Forelimb muscle (tissue), 1 donor: ENCODE data around the gene NAGS. TPM values are rescaled to one million over a fixed set of nuclear protein-coding genes. Genes with fewer than 3 reads are reported as not detected.
"Not testable (repeated sequence)": the region's sequence is repeated elsewhere in the genome, so short reads cannot be mapped to it uniquely, and the experiment has no call there.

ENCODE experiments used
- DNase-seq: peaks from one replicate; pipeline ENCODE4 v3.0.0-alpha.2; 2013; ENCODE audit warnings: low read depth
- polyA plus RNA-seq: library from polyadenylated mRNA; unstranded; fragments of 120-200 nt; gene quantifications from one replicate; pipeline ENCODE4 v1.2.1, GENCODE V29; 2013; ENCODE audit not compliant: insufficient read length

NAGS gene
- polyA plus RNA-seq: 0.48 TPM

GRCh38 chr17:44004077-44004760, at the start of gene NAGS:
Gene NAGS (plus strand): TSS chr17:44004622. CDS start chr17:44004664, 42 bp downstream.
- no peak for DNase-seq

DNA sequence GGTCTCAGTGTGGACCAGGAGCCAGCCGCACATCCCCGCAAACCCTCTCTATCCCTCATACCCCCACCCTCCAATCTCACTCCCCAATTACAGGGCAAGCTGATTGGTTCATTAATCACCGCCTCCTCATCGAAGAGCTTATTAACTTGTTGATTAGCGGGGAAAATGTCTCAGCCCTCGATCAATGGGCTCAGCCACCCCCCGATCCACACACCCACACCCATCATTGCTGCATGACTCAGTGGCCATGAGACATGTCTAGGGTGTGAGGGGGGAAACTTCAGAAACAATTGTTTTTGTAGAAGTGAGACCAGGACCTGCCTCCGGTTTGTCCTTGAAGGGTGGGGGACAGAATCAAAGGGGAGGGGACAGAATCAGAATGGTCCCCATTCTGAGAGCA, 48.2 kb upstream of the NAGS start:
- no peak for DNase-seq

DNA sequence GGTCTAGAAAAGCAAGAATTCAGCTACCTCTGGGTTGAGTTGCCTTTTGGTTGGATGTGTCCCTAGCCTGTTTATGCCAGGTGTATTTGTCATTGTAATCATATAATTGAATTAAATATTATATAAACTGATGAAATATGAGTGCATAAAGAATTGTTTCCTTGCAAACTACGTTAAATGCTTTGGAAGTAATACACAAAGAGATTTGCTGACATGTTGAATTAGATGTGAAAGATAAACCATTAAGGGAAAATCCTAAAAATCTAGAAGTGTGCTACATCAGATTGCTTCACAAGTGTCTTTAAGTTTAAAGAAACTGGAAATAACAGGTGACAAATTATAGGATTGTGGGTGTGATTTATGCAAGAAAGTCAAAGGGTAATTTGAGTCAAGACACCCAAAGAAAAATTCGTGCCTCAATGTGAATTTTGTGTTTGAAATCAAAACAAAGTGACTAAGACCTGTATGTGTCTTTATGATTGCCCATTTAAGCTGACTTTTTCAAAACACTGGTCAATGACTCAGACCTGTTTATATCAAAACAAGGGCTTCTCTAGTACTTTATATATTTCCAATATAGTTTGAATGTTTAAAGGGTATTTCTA, 45.6 kb upstream of the NAGS start:
- no peak for DNase-seq

DNA sequence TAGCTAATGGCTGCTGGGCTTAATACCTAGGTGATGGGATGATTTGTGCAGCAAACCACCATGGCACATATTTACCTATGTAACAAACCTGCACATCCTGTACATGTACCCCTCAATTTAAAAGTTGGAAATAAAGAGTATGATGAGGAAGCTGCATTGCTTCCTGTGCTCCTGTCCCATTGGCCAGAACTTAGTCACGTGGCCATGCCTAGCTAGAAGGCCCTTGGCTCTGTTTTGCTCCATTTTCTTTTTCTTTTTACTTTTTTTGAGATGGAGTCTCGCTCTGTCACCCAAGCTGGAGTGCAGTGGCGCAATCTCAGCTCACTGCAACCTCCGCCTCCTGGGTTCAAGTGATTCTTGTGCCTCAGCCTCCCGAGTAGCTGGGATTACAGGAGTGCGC, 43.1 kb upstream of the NAGS start:
- DNase-seq: not testable (repeated sequence)

DNA sequence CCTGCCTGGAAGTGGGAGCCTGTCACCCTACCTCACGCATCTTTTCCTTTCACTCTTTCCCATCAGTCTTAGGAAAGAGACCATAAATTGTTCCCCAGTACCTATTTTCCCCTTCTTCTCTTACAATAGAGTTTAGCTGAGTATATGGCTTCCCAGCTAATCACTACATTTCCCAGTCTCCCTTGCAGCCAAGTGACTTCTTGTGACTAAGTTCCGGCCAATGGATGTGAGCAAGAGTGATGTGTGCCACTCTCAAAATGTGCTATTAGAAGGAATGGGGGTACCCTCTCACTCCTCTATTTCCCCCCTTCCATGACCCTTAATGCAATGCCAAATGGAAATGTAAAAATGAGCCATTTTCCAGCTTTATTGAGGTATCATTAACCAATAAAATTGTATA, 42.5 kb upstream of the NAGS start:
- no peak for DNase-seq

DNA sequence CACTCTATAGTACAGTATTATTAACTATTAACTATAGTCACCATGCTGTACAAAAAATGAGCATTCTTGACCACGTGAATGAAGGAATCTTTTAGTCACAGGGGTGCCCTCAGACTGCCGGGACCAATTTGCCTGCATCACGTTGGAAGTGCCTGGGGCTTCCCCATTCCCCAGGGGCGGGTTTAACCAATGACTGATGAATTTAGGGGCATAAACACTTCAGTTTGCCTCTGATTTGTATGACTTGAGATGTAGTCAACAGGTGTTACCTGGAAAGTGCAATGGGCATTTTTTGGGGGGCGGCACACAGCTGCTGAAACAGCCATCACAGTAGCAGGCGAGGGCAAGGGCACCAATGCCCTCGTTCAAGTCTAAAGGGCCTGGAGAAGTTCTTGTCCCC, 41.9 kb upstream of the NAGS start:
- DNase-seq: no peak

GRCh38 chr17:43966276-43966675, 38.1 kb upstream of the NAGS start:
- DNase-seq: no peak

- DNase-seq: no peak
Measured at GRCh38 chr17:43967251-43967875, 37.1 kb upstream of the NAGS start.

DNA sequence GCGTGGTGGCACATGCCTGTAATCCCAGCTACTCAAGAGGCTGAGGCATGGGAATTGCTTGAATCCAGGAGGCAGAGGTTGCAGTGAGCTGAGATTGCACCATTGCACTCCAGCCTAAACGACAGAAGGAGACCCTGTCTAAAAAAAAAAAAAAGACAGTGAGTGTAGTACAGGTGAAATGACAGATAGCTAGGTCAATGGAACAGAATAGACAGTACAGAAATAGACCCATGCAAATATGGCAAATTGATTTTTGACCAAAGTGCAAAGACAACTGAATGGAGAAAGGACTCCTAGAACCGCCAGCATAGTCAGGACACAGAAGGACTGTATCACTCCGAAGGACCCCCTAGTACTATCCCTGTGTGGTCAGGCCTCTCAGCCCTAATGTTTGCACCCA, 34.1 kb upstream of the NAGS start:
- no peak for DNase-seq

DNA sequence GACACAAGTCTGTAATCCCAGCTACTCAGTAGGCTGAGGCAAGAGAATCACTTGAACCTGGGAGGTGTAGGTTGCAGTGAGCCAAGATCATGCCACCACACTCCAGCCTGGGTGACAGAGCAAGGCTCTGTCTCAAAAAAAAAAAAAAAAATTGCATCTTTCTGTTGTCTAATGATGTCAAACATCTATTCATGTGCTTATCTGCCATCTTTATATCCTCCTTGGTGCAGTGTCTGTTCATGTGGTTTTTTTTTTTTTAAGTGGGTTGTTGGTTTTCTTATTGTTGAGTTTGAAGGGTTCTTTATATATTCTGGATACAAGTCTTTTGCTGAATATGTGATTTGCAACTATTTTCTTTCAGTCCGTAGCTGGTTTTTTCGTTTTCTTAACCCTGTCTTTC, 33.0 kb upstream of the NAGS start:
- DNase-seq: not testable (repeated sequence)

DNA sequence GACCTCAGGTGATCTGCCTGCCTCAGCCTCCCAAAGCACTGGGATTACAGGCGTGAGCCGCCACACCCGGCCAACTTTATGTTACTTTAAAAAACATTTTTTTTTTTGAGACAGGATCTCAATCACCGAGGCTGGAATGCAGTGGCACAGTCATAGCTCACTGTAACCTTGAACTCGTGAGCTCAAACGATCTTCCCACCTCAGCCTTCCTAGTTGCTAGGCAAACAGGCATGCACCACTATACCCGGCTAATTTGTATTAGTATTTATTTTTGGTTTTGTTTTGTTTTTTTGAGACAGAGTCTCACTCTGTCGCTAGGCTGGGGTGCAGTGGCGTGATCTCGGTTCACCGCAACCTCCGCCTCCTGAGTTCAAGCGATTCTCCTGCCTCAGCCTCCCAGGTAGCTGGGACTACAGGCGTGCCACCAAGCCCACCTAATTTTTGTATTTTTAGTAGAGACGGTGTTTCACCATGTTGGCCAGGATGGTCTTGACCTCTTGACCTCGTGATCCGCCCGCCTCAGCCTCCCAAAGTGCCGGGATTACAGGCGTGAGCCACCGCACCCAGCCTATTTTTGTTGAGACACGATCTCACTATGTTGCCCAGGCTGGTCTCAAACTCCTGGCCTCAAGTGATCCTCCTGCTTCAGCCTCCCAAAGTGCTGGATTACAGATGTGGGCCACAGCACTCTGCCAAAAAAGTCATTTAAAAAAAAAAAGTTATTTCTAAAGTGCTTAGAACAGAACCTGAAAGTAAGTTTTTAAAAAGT, 31.8 kb upstream of the NAGS start:
- not testable (repeated sequence) for DNase-seq

- DNase-seq: no peak
Measured at GRCh38 chr17:43974382-43975266, 29.8 kb upstream of the NAGS start.

DNA sequence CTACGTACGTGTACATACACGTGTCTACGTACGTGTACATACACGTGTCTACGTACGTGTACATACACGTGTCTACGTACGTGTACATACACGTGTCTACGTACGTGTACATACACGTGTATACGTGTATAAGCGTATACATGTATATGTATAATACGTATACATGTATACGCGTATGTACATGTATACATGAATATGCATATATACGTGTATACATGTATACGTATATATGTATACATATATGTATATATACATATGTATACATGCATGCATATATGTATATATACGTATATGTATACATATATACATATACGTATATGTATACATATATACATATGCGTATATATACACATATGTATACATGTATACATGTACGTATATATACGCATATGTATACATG, 28.5 kb upstream of the NAGS start:
- DNase-seq: no peak

DNA sequence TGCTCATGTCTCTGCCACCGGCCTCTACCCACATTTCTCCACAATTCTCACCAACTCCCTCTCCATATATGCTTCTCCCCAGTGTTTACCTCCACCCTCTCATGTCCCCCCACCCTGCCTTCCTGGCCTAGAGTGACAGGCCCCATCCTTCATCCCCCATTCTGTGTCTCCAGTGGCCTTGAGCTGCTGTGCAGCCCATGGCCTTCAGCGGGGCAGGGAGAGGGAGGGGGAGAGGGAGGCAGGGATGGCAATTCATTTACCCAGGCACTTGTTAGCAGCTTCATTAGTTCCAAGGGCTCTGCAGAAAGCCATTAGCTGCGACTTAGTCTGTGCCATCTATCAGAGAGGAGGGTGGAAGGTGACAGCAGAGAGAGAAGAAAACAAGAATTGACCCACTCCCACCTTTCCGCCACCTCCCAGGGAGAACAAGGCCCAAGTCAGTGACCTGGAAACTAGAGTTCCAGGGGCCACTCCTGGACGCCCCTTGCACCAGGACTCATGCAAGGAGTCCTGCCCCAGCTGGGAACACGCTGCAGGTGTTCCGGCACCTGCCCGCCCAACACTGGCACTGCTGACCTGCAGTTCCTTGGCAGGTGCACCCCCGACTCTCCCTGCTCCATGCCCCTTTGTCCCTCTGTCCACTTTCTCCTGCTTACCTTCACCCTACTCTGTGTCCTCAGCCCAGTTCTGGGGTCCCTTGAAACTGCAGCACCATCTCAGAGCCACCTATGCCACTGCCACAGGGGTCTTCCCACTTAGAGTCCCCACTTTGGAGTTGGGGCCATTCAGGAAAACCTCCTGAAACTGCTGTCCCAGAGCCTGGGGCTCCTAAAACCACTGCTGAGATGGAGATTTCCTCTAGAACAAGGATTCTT, 27.2 kb upstream of the NAGS start:
- DNase-seq: no peak

DNA sequence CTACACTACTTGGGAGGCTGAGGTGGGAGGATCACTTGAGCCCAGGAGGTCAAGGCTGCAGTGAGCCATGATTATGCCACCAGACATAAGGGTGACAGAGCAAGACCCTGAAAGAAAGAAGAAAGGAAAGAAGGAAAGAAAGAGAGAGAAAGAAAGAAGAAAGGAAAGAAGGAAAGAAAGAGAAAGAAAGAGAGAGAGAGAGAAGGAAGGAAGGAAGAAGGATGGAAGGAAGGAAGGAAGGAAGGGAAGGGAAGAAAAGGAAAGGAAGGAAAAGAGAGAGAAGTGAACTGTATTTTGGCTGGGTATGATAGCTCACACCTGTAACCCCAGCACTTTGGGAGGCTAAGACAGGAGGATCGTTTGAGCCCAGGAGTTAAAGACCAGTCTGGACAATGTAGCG, 26.3 kb upstream of the NAGS start:
- no peak for DNase-seq

- no peak for DNase-seq
Measured at GRCh38 chr17:43979011-43979410, 25.4 kb upstream of the NAGS start.

DNA sequence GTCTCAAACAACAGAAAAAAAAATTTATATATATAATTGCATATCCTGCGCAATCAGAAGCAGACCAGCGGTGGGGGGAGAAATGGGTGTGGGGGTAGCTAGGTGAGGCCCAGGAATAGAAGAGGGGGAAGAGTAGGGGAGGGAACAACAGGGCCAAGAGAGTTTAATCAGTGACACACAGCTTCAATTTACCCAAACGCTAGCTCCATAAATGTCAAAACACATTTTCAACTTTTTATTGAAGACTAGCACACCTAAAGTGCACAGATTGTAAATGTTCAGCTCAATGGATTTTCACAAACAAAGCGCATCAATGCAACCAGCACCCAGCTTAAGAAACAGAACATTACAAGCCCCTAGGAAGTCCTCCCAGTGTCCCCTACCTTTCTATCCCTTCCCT, 24.8 kb upstream of the NAGS start:
- DNase-seq: no peak

- DNase-seq: no peak
Measured at GRCh38 chr17:43982171-43982570, 22.3 kb upstream of the NAGS start.

DNA sequence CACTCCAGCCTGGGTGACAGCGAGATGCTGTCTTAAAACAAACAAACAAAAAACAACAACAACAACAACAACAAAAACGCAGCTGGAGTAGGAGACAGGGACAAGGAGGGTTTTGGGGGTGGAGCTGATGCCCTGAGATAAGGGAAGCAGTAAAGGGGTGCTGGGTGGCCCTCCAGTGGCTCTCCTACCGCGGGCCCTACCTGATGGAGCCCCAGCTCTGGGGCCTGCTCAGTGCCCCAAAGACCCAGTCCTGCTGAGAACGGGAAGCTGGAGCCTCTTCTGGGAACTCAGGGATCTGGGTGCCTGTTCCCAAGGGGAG, 21.3 kb upstream of the NAGS start:
- no peak for DNase-seq

DNA sequence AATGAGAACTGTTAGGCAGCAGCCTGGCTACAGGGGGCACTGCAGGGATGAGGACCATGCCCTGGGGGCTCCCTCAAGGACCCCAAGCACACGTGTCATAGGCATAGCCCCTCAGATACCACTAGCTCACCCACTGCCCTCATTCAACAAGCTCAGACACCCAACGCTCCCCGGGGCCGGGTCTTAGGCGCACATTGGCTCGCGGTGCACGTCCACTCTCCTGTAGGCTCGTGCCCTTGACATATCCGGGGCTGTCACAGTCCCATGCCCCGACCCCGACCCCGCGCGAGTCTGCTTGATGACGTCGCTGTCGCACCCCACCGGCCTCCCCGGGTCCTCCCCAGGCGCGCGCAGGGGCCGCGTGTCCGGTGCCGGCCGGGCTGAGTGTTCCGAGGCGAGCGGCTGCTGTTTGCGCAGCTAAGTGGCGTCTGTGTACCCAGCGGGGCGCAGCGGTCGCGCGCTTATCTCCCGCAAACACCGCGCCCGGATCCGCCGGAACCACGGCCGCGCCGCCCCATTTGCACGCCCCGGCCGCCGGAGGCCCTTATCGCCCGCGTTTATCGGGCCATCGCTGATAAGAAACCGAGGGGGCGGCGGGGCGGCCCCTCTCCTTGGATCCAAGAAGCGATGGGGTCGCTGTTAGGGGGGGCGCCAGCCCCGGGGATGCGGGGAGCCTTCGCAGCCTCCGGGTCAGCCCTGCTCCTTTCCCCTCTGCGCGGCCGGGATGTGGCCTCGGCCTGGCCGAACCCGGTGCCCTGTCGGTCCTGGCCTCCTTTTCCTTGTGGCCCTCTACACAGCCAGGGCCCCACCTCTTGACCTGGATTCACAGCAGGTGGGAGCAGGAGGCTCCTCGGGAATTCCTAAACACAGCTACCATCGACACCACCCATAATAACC, 20.7 kb upstream of the NAGS start:
- DNase-seq: no peak
